IgD-negative memory B cell (primary cell): ENCODE data around the gene TCP11. TPM values are rescaled to one million over a fixed set of nuclear protein-coding genes. Genes with fewer than 3 reads are reported as not detected.

Experiments
- H3K27ac Mint-ChIP-seq, 3 donors: one replicate each; pipeline ENCODE4 v1.8.0; 2020 to 2022; ENCODE audit warnings: mild to moderate bottlenecking in 3 of 3, mixed read lengths in 3 of 3, moderate library complexity in 1 of 3
- H3K27me3 Mint-ChIP-seq: one replicate; pipeline ENCODE4 v1.8.0; 2021; ENCODE audit warnings: mixed read lengths
- H3K36me3 Mint-ChIP-seq: one replicate; pipeline ENCODE4 v1.8.0; 2020; ENCODE audit warnings: mild to moderate bottlenecking, mixed read lengths
- H3K4me1 Mint-ChIP-seq, 3 donors: one replicate each; pipeline ENCODE4 v1.8.0; 2020 to 2022; ENCODE audit warnings: mixed read lengths in 3 of 3, mild to moderate bottlenecking in 1 of 3
- H3K4me3 Mint-ChIP-seq, 4 donors: one replicate each; pipeline ENCODE4 v1.8.0; 2020 to 2022; ENCODE audit warnings: mild to moderate bottlenecking in 4 of 4, mixed read lengths in 4 of 4, moderate library complexity in 3 of 4
- H3K9me3 Mint-ChIP-seq, 3 donors: one replicate each; pipeline ENCODE4 v1.8.0; 2020 to 2021; ENCODE audit warnings: mixed read lengths in 3 of 3, mild to moderate bottlenecking in 1 of 3
- polyA plus RNA-seq: library from polyadenylated mRNA; unstranded; fragments of 300-500 nt; fragmentation: Illumina TruSeq; gene quantifications from one replicate; pipeline ENCODE4 v1.2.3, GENCODE V29; 2021

The TCP11 gene
- polyA plus RNA-seq, 1 donor from 2014 or later: not detected

DNA sequence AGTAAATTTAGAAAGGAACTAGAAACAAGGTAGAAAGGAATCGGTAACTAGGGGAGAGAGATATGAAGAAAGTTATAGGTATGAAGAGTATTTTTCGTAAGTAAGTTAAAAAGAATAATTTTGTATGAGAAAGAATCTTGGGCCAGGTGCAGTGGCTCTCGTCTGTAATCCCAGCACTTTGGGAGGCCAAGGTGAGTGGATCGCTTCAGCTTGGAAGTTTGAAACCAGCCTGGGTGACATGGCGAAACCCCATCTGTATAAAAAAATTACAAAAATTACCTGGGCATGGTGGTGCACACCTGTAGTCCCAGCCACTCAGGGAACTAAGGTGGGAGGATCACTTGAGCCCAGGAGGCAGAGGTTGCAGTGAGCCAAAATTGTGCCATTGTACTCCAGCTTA lies 42.0 kb downstream of the TCP11 start:
- Mint-ChIP-seq H3K9me3 (peaks cover 0 to 3% (median 0%) of the 10 kb centered on the region in 3 donors), H3K36me3 (no peaks in the 10 kb centered on the region), H3K4me1 (no peaks in the 10 kb centered on the region), H3K27ac (no peak overlapping the region), H3K4me3 (no peak overlapping the region), H3K27me3 (no peaks in the 10 kb centered on the region)

DNA sequence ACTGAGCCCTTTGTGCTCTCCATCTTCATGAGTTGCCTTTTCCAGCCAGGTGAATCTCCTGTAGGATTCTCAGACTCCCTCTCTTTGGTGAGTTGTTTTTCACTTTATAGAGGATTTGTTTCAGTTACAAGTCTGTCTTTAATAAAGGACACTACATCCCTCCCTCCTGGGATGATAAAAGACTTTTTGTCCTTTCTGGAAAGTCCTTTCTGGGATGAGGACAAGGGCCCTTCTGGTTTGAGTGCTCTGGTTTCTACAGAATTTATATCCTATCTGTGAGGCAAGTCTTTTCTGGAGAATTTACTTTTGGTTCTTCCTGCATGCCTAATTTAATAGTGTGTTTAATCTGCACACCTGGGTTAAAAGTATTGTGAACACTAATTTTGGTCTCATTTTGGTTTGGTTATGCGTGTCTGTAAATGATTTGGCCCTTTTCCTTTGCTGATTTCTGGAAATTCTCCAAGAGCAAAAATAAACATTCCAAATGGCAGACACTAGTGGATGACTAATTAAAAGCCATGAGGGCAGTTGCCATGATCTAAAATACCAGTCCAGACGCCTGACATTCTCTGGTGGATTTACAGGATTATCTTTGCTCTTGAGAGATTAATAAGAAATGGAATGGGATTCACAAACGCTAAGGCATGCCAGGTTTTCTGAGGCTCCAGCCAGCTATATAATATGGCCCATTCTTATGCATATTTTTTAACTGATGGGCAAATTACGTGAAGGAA lies 44.8 kb downstream of the TCP11 start:
- no peaks in the 10 kb centered on the region for H3K27me3 Mint-ChIP-seq
- peaks cover 2% of the 10 kb centered on the region for H3K36me3 Mint-ChIP-seq
- no peaks in the 10 kb centered on the region for H3K9me3 Mint-ChIP-seq
- H3K4me1 Mint-ChIP-seq: no peaks in the 10 kb centered on the region
- no peak overlapping the region for H3K27ac Mint-ChIP-seq
- no peak overlapping the region for H3K4me3 Mint-ChIP-seq

- Mint-ChIP-seq H3K4me1 (no peaks in the 10 kb centered on the region), H3K9me3 (no peaks in the 10 kb centered on the region), H3K36me3 (peaks cover 2% of the 10 kb centered on the region), H3K27me3 (no peaks in the 10 kb centered on the region), H3K4me3 (no peak overlapping the region), H3K27ac (no peak overlapping the region)
These were observed 47.0 kb downstream of the TCP11 start for GRCh38 chr6:35094183-35094582.

- H3K9me3 Mint-ChIP-seq: no peaks in the 10 kb centered on the region
- H3K4me3 Mint-ChIP-seq: no peak overlapping the region
- no peaks in the 10 kb centered on the region for H3K27me3 Mint-ChIP-seq
- no peak overlapping the region for H3K27ac Mint-ChIP-seq
- H3K4me1 Mint-ChIP-seq: no peaks in the 10 kb centered on the region
- H3K36me3 Mint-ChIP-seq: peaks cover 2% of the 10 kb centered on the region
These were observed 47.4 kb downstream of the TCP11 start for GRCh38 chr6:35093783-35094182.

DNA sequence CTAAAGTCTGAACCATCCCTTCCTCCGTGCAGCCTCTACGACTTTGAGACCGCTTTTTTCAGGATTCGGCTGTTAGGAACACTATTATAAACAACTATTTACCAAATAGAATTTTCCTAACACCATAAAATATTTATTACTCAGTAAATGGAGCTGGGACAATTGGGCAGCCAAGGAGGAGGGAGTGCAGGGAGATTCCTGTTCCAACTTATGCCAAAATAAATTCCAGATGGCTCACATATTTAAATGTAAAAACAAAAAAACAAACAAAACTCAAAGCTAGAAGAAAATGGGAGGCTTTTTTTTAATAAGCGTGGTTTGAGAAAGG lies 48.1 kb downstream of the TCP11 start:
- H3K4me3 Mint-ChIP-seq: no peak overlapping the region

GRCh38 chr6:35092362-35093117 lies 48.6 kb downstream of the TCP11 start:
- H3K27ac Mint-ChIP-seq: peak overlapping the region in 1 of 3 donors; percentile 67

More for the DNA sequence above, 48.1 kb downstream of the TCP11 start:
- no peak overlapping the region for H3K27ac Mint-ChIP-seq
- H3K36me3 Mint-ChIP-seq: peaks cover 6% of the 10 kb centered on the region
- no peaks in the 10 kb centered on the region for H3K9me3 Mint-ChIP-seq
- H3K27me3 Mint-ChIP-seq: no peaks in the 10 kb centered on the region
- H3K4me1 Mint-ChIP-seq: no peaks in the 10 kb centered on the region

GRCh38 chr6:35091346-35092083 lies 49.6 kb downstream of the TCP11 start:
- no peak overlapping the region for H3K4me3 Mint-ChIP-seq
- H3K9me3 Mint-ChIP-seq: no peaks in the 10 kb centered on the region
- H3K4me1 Mint-ChIP-seq: no peaks in the 10 kb centered on the region
- H3K27ac Mint-ChIP-seq: no peak overlapping the region
- H3K27me3 Mint-ChIP-seq: no peaks in the 10 kb centered on the region
- peaks cover 7% of the 10 kb centered on the region for H3K36me3 Mint-ChIP-seq

More at GRCh38 chr6:35092362-35093117, 48.6 kb downstream of the TCP11 start:
- H3K4me1 Mint-ChIP-seq: no peaks in the 10 kb centered on the region
- no peaks in the 10 kb centered on the region for H3K27me3 Mint-ChIP-seq
- H3K36me3 Mint-ChIP-seq: peaks cover 6% of the 10 kb centered on the region
- H3K4me3 Mint-ChIP-seq: no peak overlapping the region
- H3K9me3 Mint-ChIP-seq: no peaks in the 10 kb centered on the region

GRCh38 chr6:35090734-35091133 lies 50.4 kb downstream of the TCP11 start:
- Mint-ChIP-seq H3K36me3 (peaks cover 12% of the 10 kb centered on the region), H3K4me3 (no peak overlapping the region), H3K27me3 (peaks cover 3% of the 10 kb centered on the region), H3K27ac (no peak overlapping the region), H3K4me1 (no peaks in the 10 kb centered on the region), H3K9me3 (no peaks in the 10 kb centered on the region)

DNA sequence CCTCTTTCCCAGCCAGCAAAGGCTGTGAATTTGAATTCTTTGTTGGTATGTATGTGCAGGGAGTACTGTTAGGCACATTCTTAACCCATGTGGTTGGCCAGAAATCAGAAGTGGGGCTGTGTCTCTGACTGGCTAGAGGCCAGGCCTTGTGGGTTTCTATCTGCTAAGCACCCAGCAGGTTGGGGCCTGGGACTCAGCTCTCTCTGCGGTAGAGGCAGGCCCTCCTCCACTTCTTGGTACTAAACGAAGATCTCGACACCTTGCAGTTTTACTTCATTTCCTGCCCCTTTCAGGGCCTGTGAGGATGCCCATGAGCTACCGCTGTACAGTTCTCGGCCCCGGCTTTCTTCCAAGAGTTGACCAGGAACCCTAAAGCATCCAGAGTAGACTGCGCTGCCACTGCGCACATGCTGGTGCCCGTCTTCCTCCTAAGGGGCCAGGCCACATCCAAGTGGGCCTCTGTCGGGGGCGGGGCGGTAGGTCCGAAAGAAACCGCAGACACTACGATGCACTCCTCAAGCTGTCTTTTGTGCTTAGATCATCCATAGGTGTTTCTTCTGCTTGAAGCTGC lies 51.1 kb downstream of the TCP11 start:
- Mint-ChIP-seq H3K9me3 (no peaks in the 10 kb centered on the region), H3K27ac (no peak overlapping the region), H3K4me1 (no peaks in the 10 kb centered on the region), H3K27me3 (peaks cover 3% of the 10 kb centered on the region), H3K36me3 (peaks cover 12% of the 10 kb centered on the region), H3K4me3 (no peak overlapping the region)

GRCh38 chr6:35089216-35089934 lies 51.8 kb downstream of the TCP11 start:
- H3K4me3 Mint-ChIP-seq: no peak overlapping the region
- peaks cover 3% of the 10 kb centered on the region for H3K27me3 Mint-ChIP-seq
- H3K27ac Mint-ChIP-seq: no peak overlapping the region
- H3K9me3 Mint-ChIP-seq: no peaks in the 10 kb centered on the region
- peaks cover 12% of the 10 kb centered on the region for H3K36me3 Mint-ChIP-seq
- no peaks in the 10 kb centered on the region for H3K4me1 Mint-ChIP-seq

DNA sequence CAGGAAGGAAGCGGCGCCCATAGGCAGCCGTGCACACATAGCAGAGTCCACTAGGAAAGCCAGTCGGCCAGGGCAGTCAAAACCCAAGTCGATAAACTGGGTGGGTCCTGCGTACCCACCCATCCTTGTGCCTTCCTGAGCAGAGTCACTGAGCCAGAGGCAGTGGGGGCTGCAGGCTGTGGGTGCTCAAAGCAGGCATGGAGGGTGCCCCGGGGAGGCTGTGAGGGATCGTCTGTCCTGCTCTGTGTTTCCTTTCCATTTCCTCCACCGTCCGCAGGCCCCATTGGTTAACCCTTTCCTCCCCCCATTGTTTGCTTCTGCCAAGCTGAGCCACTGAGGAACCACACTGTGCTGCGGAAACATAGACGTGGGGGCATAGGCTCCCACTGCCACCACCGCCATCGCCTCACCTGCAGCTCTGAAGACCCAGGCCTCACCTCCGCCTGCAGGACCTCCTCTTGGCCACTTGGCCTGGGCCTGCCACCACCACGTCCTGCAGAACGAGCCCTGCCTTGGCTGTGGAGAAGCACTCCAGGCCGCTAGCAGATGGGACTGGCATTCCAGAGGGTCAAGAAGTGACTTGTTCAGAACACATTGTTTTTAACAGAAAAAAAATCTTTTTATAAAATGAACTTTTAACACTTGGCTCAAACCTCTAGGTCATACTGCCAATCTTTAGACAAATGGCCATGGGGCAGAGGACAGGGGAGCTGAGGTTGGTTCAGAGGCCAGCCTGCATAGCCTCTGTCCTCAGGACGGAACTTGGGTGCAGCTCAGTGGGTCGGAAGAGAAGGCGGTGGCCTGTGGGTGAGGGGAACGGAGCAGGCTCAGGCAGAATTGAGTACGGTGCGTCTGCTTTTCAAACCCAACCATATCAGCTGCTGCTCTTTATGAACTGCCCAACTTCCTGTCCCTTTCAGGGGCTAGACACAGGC lies 52.6 kb downstream of the TCP11 start:
- H3K36me3 Mint-ChIP-seq: peaks cover 12% of the 10 kb centered on the region
- no peak overlapping the region for H3K4me3 Mint-ChIP-seq
- no peak overlapping the region for H3K27ac Mint-ChIP-seq
- peaks cover 3% of the 10 kb centered on the region for H3K27me3 Mint-ChIP-seq
- H3K4me1 Mint-ChIP-seq: no peaks in the 10 kb centered on the region
- no peaks in the 10 kb centered on the region for H3K9me3 Mint-ChIP-seq

GRCh38 chr6:35087361-35088280 lies 53.5 kb downstream of the TCP11 start:
- H3K36me3 Mint-ChIP-seq: peaks cover 12% of the 10 kb centered on the region
- H3K4me1 Mint-ChIP-seq: no peaks in the 10 kb centered on the region
- no peaks in the 10 kb centered on the region for H3K9me3 Mint-ChIP-seq
- H3K27me3 Mint-ChIP-seq: peaks cover 3% of the 10 kb centered on the region
- no peak overlapping the region for H3K4me3 Mint-ChIP-seq
- peak overlapping the region in 1 of 3 donors; percentile 78 for H3K27ac Mint-ChIP-seq
